ENCODE measurements around the gene FOXO3B.
"Not testable (repeated sequence)": the region's sequence is repeated elsewhere in the genome, so short reads cannot be mapped to it uniquely, and the experiment has no call there.

DNA sequence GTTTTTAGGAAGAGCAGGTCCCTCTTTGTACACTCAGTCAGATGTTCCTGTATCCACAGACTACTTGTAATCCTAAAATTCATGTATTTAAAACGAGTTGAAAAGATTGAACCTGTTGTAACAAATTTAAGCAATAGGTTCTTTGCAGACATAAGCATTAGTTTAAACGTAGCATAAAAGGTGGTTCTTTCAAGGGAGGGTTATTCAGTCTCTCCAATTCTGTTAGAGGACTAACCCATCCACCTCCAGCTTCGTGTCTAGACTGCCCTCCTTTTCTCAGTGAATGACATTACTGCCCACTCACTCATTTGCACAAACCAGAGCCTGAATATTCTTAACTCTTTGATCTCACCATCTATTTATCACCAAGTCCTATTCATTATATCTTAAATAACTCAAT is 554 bp upstream of the FOXO3B start:
- TF ChIP-seq RXRA (IDR thresholded peaks at IDR 0.05); TAF1 (conservative IDR thresholded peaks at IDR 0.05); YY1 (IDR thresholded peaks at IDR 0.05): not testable (repeated sequence)
- TF ChIP-seq, protein P1, sequence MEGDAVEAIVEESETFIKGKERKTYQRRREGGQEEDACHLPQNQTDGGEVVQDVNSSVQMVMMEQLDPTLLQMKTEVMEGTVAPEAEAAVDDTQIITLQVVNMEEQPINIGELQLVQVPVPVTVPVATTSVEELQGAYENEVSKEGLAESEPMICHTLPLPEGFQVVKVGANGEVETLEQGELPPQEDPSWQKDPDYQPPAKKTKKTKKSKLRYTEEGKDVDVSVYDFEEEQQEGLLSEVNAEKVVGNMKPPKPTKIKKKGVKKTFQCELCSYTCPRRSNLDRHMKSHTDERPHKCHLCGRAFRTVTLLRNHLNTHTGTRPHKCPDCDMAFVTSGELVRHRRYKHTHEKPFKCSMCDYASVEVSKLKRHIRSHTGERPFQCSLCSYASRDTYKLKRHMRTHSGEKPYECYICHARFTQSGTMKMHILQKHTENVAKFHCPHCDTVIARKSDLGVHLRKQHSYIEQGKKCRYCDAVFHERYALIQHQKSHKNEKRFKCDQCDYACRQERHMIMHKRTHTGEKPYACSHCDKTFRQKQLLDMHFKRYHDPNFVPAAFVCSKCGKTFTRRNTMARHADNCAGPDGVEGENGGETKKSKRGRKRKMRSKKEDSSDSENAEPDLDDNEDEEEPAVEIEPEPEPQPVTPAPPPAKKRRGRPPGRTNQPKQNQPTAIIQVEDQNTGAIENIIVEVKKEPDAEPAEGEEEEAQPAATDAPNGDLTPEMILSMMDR (IDR thresholded peaks at IDR 0.05; ENCODE audit: low read depth, low read length, missing input control): not testable (repeated sequence)
- TF ChIP-seq, protein P2, sequence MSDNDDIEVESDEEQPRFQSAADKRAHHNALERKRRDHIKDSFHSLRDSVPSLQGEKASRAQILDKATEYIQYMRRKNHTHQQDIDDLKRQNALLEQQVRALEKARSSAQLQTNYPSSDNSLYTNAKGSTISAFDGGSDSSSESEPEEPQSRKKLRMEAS (IDR thresholded peaks at IDR 0.05): not testable (repeated sequence)

All from liver (tissue), 3 donors.